Measurements from ENCODE around the gene SLC17A7.

DNA sequence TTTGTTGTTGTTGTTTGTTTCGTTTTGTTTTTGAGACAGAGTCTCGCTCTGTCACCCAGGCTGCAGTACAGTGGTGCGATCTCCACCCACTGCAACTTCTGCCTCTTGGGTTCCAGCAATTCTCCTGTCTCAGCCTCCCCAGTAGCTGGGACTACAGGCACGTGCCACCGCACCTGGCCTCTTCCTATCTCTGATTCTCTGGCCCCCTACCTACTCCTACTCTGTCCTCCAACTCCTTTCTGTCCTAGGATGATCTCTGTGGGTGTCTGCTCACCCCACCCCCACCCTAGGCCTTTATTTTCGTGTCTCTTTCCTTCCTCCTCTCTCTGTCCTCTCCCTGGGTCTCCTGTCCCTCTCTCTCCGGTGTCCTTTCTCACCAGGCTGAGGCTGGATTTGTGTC is 9.1 kb upstream of the SLC17A7 start:
- no peak for TF ChIP-seq POLR2AphosphoS5 (IDR thresholded peaks at IDR 0.05; ENCODE audit: borderline replicate concordance, low read depth, low read length)
- TF ChIP-seq EZH2 (IDR thresholded peaks at IDR 0.05), result no peak

All from SK-N-MC (cell line).